IMR-90 (cell line): ENCODE results near the gene NANOGP8. TPM values are rescaled to one million over a fixed set of nuclear protein-coding genes. Genes with fewer than 3 reads are reported as not detected.

ENCODE experiments used
- ATAC-seq: fragments of 200-7000 bp; cut with Tn5 transposase; 2 replicates; pipeline ENCODE4 v1.9.1; 2020; ENCODE audit warnings: low read depth, mild to moderate bottlenecking, moderate library complexity
- BruUV-seq: library from RNA; stranded (reverse); fragments of 400-500 nt; replicated peaks from 2 replicates; lab custom pipeline; 2021; lab: Mats Ljungman, UMichigan
- CTCF ChIA-PET: fragments of 300-600 bp; formaldehyde crosslinking; extraction: SDS; loops from one replicate; lab custom pipeline; 2021; ENCODE audit warnings: antibody characterized with exemption; lab: Yijun Ruan, JAX
- POLR2A ChIA-PET: fragments of 300-600 bp; sonication (Branson Sonifier 250); formaldehyde crosslinking; loops from one replicate; lab custom pipeline; 2022; ENCODE audit warnings: antibody characterized with exemption; ENCODE audit not compliant: unreplicated experiment; lab: Charles Lee
- DNase-seq: peaks from one replicate; pipeline ENCODE4 v3.0.0; 2013
- H2AFZ ChIP-seq: replicated peaks from 2 replicates; pipeline ENCODE3; 2013; ENCODE audit warnings: low read length, mild to moderate bottlenecking; ENCODE audit not compliant: poor library complexity
- H2AK5ac ChIP-seq: 2 replicates; pipeline ENCODE4 v1.6.1; 2013; ENCODE audit warnings: low read depth, low read length, inconsistent platforms
- H2AK9ac ChIP-seq: replicated peaks from 2 replicates; pipeline ENCODE3; 2013; ENCODE audit warnings: mild to moderate bottlenecking, low read depth, low read length, moderate library complexity; ENCODE audit not compliant: poor library complexity
- H2BK120ac ChIP-seq: 2 replicates; pipeline ENCODE4 v1.6.1; 2013; ENCODE audit warnings: low read depth, low read length, inconsistent platforms
- H2BK15ac ChIP-seq: 3 replicates; pipeline ENCODE4 v1.6.1; 2013; ENCODE audit warnings: low read depth, low read length, inconsistent platforms
- H2BK20ac ChIP-seq: 2 replicates; pipeline ENCODE4 v1.6.1; 2013; ENCODE audit warnings: low read depth, mild to moderate bottlenecking, inconsistent platforms, low read length, moderate library complexity
- H2BK5ac ChIP-seq: 2 replicates; pipeline ENCODE4 v1.6.1; 2013; ENCODE audit warnings: mild to moderate bottlenecking, low read depth, low read length, inconsistent platforms; ENCODE audit not compliant: poor library complexity, severe bottlenecking
- H3K14ac ChIP-seq: replicated peaks from 2 replicates; pipeline ENCODE4 v1.6.1; 2013; ENCODE audit warnings: low read depth, low read length, inconsistent platforms
- H3K18ac ChIP-seq: 2 replicates; pipeline ENCODE4 v1.6.1; 2013; ENCODE audit warnings: low read depth, low read length, control low read depth
- H3K23ac ChIP-seq: 2 replicates; pipeline ENCODE4 v1.6.1; 2013; ENCODE audit warnings: low read depth, low read length, inconsistent platforms
- H3K27ac ChIP-seq: 2 replicates; pipeline ENCODE4 v1.5.1; 2013; ENCODE audit warnings: mild to moderate bottlenecking, control low read depth, low read length; ENCODE audit not compliant: insufficient read depth
- H3K27me3 ChIP-seq: 2 replicates; pipeline ENCODE4 v1.6.1; 2013; ENCODE audit warnings: low read length; ENCODE audit not compliant: control insufficient read depth, insufficient read depth
- H3K36me3 ChIP-seq: 2 replicates; pipeline ENCODE4 v1.6.1; 2013; ENCODE audit warnings: low read length, mixed read lengths; ENCODE audit not compliant: control insufficient read depth, insufficient read depth
- H3K4ac ChIP-seq: 2 replicates; pipeline ENCODE4 v1.6.1; 2013; ENCODE audit warnings: low read depth, low read length, inconsistent platforms
- H3K4me1 ChIP-seq: 2 replicates; pipeline ENCODE4 v1.6.1; 2013; ENCODE audit warnings: low read length, mixed read lengths; ENCODE audit not compliant: control insufficient read depth, insufficient read depth
- H3K4me2 ChIP-seq: 2 replicates; pipeline ENCODE4 v1.6.1; 2013; ENCODE audit warnings: low read depth, mild to moderate bottlenecking, control low read depth, low read length, moderate library complexity
- H3K4me3 ChIP-seq: 2 replicates; pipeline ENCODE4 v1.5.1; 2013; ENCODE audit warnings: low read depth, mild to moderate bottlenecking, control low read depth, low read length, moderate library complexity; ENCODE audit not compliant: insufficient read depth
- H3K56ac ChIP-seq: 2 replicates; pipeline ENCODE4 v1.6.1; 2013; ENCODE audit warnings: low read length, inconsistent platforms; ENCODE audit not compliant: insufficient read depth; ENCODE audit errors: extremely low read depth
- H3K79me1 ChIP-seq, 2 experiments: 2 replicates each; pipeline ENCODE4 v1.6.1; 2013; ENCODE audit warnings: low read length in 2 of 2, inconsistent platforms in 1 of 2, low read depth in 1 of 2
- H3K9ac ChIP-seq: 2 replicates; pipeline ENCODE4 v1.6.1; 2013; ENCODE audit warnings: low read depth, low read length, control low read depth
- H3K9me1 ChIP-seq: 2 replicates; pipeline ENCODE4 v1.6.1; 2013; ENCODE audit warnings: low read length, inconsistent platforms; ENCODE audit not compliant: insufficient read depth
- H3K9me3 ChIP-seq: 2 replicates; pipeline ENCODE4 v1.6.1; 2013; ENCODE audit warnings: low read length; ENCODE audit not compliant: control insufficient read depth, insufficient read depth
- H4K20me1 ChIP-seq: 2 replicates; pipeline ENCODE4 v1.6.1; 2013; ENCODE audit warnings: low read length, inconsistent platforms; ENCODE audit not compliant: insufficient read depth
- H4K5ac ChIP-seq: 2 replicates; pipeline ENCODE4 v1.6.1; 2013; ENCODE audit warnings: mild to moderate bottlenecking, low read depth, low read length, control low read depth
- H4K8ac ChIP-seq, 2 experiments: 2 replicates each; pipeline ENCODE4 v1.6.1; 2013; ENCODE audit warnings: low read depth in 2 of 2, low read length in 2 of 2, control low read depth in 1 of 2, inconsistent platforms in 1 of 2
- H4K91ac ChIP-seq: 2 replicates; pipeline ENCODE4 v1.6.1; 2013; ENCODE audit warnings: low read depth, low read length, inconsistent platforms; ENCODE audit not compliant: insufficient read depth
- FOS ChIP-seq: fragments of 150-350 bp; IDR thresholded peaks from 2 replicates; pipeline ENCODE4 v1.6.1; 2016; ENCODE audit warnings: low read depth, low read length
- NFE2L2 ChIP-seq: fragments of 150-350 bp; IDR thresholded peaks from 2 replicates; pipeline ENCODE4 v1.6.1; 2016; ENCODE audit warnings: low read depth, mild to moderate bottlenecking, low read length
- WGBS, 2 experiments: methylation state at CpG; one replicate each; pipeline versions ENCODE4 v1.1.5 to v1.1.7; 2013; ENCODE audit warnings: missing lambda C conversion rate in 2 of 2; ENCODE audit not compliant: insufficient read length in 1 of 2; ENCODE audit errors: extremely low coverage in 2 of 2; 5-methylcytosine and 5-hydroxymethylcytosine counted together
- dilution Hi-C: fragments of 300-500 bp; cut with HindIII; formaldehyde crosslinking; loops from one replicate; pipeline ENCODE4 v1.14.3; 2018; ENCODE audit warnings: low sequenced_read_pairs; ENCODE audit not compliant: unreplicated experiment
- in situ Hi-C: fragments of 300-500 bp; cut with MboI; formaldehyde crosslinking; loops from 3 replicates; pipeline ENCODE4 v1.14.3; 2019; ENCODE audit warnings: low sequenced_read_pairs, inconsistent platforms, mixed read lengths
- intact Hi-C: fragments of 100-400 bp; cut with micrococcal nuclease; formaldehyde crosslinking; loops from 2 replicates; pipeline ENCODE4 v1.10.0; 2022
- polyA plus RNA-seq, 3 experiments: library from polyadenylated mRNA; depleted of rRNA; stranded (reverse); fragments of >200 nt; gene quantifications; 2 replicates each; pipeline ENCODE4 v1.2.3, GENCODE V29; 2012; ENCODE audit warnings: low replicate concordance in 1 of 3
- total RNA-seq: library from RNA; depleted of rRNA; stranded (reverse); fragments of >200 nt; gene quantifications from 2 replicates; pipeline ENCODE4 v1.2.3, GENCODE V29; 2012
- TF ChIP-seq, protein P1 (sequence below): fragments of 150-350 bp; IDR thresholded peaks from 2 replicates; pipeline ENCODE4 v1.6.1; 2016; ENCODE audit warnings: low read depth, mild to moderate bottlenecking, low read length, moderate library complexity, borderline replicate concordance
- TF ChIP-seq, protein P2 (sequence below): conservative IDR thresholded peaks from 2 replicates; pipeline ENCODE4 v1.5.1; 2012; ENCODE audit warnings: mild to moderate bottlenecking, low read depth, low read length, improper control_type of control experiment

Gene NANOGP8
- total and polyA plus RNA-seq, 2 of the 4 experiments (the other 2 are of a cell fraction) = not detected

DNA sequence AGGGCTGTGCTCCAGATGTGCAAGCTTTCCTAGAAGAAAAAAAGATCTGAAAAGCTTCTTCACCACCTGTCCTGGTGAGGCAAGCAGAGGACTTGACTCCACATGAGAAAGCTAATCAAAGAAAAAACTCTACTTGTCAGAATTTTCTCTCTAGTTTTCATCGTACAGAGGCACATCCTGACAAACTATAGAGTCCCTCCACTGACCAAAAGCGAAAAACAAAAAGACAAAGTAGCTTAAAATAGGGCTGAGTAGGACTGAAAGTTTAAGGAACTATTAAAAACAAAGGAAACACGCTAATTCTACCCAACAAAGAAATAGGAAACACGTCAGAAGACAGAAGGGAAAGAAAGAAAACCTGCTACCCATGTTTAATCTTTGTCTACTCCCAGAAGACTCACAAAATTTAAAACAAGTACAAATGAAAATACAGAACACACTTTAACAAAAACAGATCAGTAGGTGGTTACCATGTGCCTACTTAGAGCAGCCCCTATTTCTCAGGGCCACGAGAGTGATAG is 26.5 kb downstream of the NANOGP8 start:
- WGBS, 2 experiments = 67% methylated on average over 1 of the region's 5 CpGs; no CpG with 5 or more reads in 1 of the 2 experiments
- no peak overlapping the region for H2AK5ac ChIP-seq
- 0 out of 2 replicates have a peak, but pooled peaks cover 2% of the 10 kb centered on the region for H3K27me3 ChIP-seq
- CTCF ChIA-PET = interaction anchor here (0.7 to 1.2 kb wide), 2 partner anchors 9 to 78 kb away, joined by 3 to 4 read pairs; no protein-coding TSS in a partner anchor
- no peak overlapping the region for H3K23ac ChIP-seq
- ATAC-seq (no peak), DNase-seq (no peak)
- no peak overlapping the region for H4K91ac ChIP-seq
- no peaks in the 10 kb centered on the region for H3K36me3 ChIP-seq
- no peak overlapping the region for H4K8ac ChIP-seq
- H3K18ac ChIP-seq = no peak overlapping the region
- H3K9me1 ChIP-seq = no peaks in the 10 kb centered on the region
- intact Hi-C loops (no loop called here), in situ Hi-C loops (no loop called here), dilution Hi-C loops (no loop called here)
- no peaks in the 10 kb centered on the region for H4K20me1 ChIP-seq
- no peak overlapping the region for H2AFZ ChIP-seq
- no peaks in the 10 kb centered on the region for H3K79me1 ChIP-seq
- peaks cover 5% of the 10 kb centered on the region for H3K4me1 ChIP-seq
- TF ChIP-seq, protein P1, sequence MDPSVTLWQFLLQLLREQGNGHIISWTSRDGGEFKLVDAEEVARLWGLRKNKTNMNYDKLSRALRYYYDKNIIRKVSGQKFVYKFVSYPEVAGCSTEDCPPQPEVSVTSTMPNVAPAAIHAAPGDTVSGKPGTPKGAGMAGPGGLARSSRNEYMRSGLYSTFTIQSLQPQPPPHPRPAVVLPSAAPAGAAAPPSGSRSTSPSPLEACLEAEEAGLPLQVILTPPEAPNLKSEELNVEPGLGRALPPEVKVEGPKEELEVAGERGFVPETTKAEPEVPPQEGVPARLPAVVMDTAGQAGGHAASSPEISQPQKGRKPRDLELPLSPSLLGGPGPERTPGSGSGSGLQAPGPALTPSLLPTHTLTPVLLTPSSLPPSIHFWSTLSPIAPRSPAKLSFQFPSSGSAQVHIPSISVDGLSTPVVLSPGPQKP = no peak
- TF ChIP-seq NFE2L2 = no peak
- no peak for TF ChIP-seq FOS
- TF ChIP-seq, protein P2, sequence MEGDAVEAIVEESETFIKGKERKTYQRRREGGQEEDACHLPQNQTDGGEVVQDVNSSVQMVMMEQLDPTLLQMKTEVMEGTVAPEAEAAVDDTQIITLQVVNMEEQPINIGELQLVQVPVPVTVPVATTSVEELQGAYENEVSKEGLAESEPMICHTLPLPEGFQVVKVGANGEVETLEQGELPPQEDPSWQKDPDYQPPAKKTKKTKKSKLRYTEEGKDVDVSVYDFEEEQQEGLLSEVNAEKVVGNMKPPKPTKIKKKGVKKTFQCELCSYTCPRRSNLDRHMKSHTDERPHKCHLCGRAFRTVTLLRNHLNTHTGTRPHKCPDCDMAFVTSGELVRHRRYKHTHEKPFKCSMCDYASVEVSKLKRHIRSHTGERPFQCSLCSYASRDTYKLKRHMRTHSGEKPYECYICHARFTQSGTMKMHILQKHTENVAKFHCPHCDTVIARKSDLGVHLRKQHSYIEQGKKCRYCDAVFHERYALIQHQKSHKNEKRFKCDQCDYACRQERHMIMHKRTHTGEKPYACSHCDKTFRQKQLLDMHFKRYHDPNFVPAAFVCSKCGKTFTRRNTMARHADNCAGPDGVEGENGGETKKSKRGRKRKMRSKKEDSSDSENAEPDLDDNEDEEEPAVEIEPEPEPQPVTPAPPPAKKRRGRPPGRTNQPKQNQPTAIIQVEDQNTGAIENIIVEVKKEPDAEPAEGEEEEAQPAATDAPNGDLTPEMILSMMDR = no peak
- no peak overlapping the region for H2BK15ac ChIP-seq
- no peak overlapping the region for H2BK20ac ChIP-seq
- POLR2A ChIA-PET = no interaction called here
- no peak overlapping the region for H3K27ac ChIP-seq
- H3K4me2 ChIP-seq = no peak overlapping the region
- no peak overlapping the region for H3K56ac ChIP-seq
- no peak overlapping the region for H3K9ac ChIP-seq
- no peak overlapping the region for H2BK5ac ChIP-seq
- no peak overlapping the region for H3K4ac ChIP-seq
- no peak overlapping the region for H2BK120ac ChIP-seq
- H4K5ac ChIP-seq = no peak overlapping the region
- BruUV-seq = no TSS peak
- H2AK9ac ChIP-seq = no peak overlapping the region
- H3K9me3 ChIP-seq = no peaks in the 10 kb centered on the region
- H3K14ac ChIP-seq = no peak overlapping the region
- no peak overlapping the region for H3K4me3 ChIP-seq
